WI38 (cell line): ENCODE measurements around the gene CD248.

Experiments
- H3K4me3 ChIP-seq: 2 replicates; pipeline ENCODE4 v1.5.1; 2011; ENCODE audit warnings: low read depth, mild to moderate bottlenecking, control low read depth, low read length
- CTCF ChIP-seq: IDR thresholded peaks from 2 replicates; pipeline ENCODE4 v1.5.1; 2012; ENCODE audit warnings: low read depth, mild to moderate bottlenecking, control low read depth, low read length

Gene CD248

GRCh38 chr11:66329165-66329673 is 12.4 kb upstream of the CD248 start:
- no peak overlapping the region for H3K4me3 ChIP-seq
- no peak for TF ChIP-seq CTCF

GRCh38 chr11:66328302-66329144 is 11.7 kb upstream of the CD248 start:
- H3K4me3 ChIP-seq: no peak overlapping the region

GRCh38 chr11:66328031-66328301 is 11.1 kb upstream of the CD248 start:
- H3K4me3 ChIP-seq: no peak overlapping the region
- no peak for TF ChIP-seq CTCF

More at GRCh38 chr11:66328302-66329144, 11.7 kb upstream of the CD248 start:
- peak; percentile 81 for TF ChIP-seq CTCF

- 0 out of 2 replicates have a peak, but pooled peaks have one; percentile 9 for TF ChIP-seq CTCF
- H3K4me3 ChIP-seq: no peak overlapping the region
These were observed 10.6 kb upstream of the CD248 start for GRCh38 chr11:66327171-66328030.

GRCh38 chr11:66326261-66327111 is 9.6 kb upstream of the CD248 start:
- no peak for TF ChIP-seq CTCF
- H3K4me3 ChIP-seq: no peak overlapping the region

- TF ChIP-seq CTCF: no peak
- H3K4me3 ChIP-seq: no peak overlapping the region
These were observed 8.4 kb upstream of the CD248 start for GRCh38 chr11:66325263-66325671.
